H1 (cell line): ENCODE measurements around the gene ANKFN1. TPM values are rescaled to one million over a fixed set of nuclear protein-coding genes. Genes with fewer than 3 reads are reported as not detected.

ENCODE experiments used
- CTCF ChIA-PET: fragments of 300-600 bp; sonication (Branson Sonifier 250); formaldehyde crosslinking; loops from one replicate; lab custom pipeline; 2021; ENCODE audit not compliant: partially characterized antibody; lab: Charles Lee
- POLR2A ChIA-PET: fragments of 300-600 bp; sonication (Branson Sonifier 250); formaldehyde crosslinking; loops from one replicate; lab custom pipeline; 2021; ENCODE audit warnings: inconsistent platforms; ENCODE audit not compliant: partially characterized antibody; lab: Charles Lee
- DNase-seq, 2 experiments: peaks; one replicate each; pipeline versions ENCODE4 v3.0.0 to v3.0.0-alpha.2; 2010 to 2022; ENCODE audit warnings: low spot score in 2 of 2, low read depth in 1 of 2, mixed read lengths in 1 of 2
- FAIRE-seq: peaks from 2 replicates; lab custom pipeline; 2011; peaks lifted over from hg19 to GRCh38; lab: Jason Lieb, UNC
- H2AFZ ChIP-seq: 2 replicates; pipeline ENCODE4 v1.8.1; 2012; ENCODE audit warnings: low read length, inconsistent platforms
- H2AK5ac ChIP-seq: 2 replicates; pipeline ENCODE4 v1.6.1; 2013; ENCODE audit warnings: low read depth, low read length
- H2BK120ac ChIP-seq: replicated peaks from 2 replicates; pipeline ENCODE3; 2013; ENCODE audit warnings: low read depth, low read length, inconsistent platforms
- H2BK12ac ChIP-seq: 2 replicates; pipeline ENCODE4 v1.6.1; 2013; ENCODE audit warnings: low read depth, low read length
- H2BK15ac ChIP-seq: 2 replicates; pipeline ENCODE4 v1.6.1; 2013; ENCODE audit warnings: low read length
- H2BK20ac ChIP-seq: 2 replicates; pipeline ENCODE4 v1.6.1; 2013; ENCODE audit warnings: low read length
- H2BK5ac ChIP-seq: 2 replicates; pipeline ENCODE4 v1.6.1; 2013; ENCODE audit warnings: low read depth, low read length
- H3K14ac ChIP-seq: 2 replicates; pipeline ENCODE4 v1.6.1; 2013; ENCODE audit warnings: inconsistent platforms; ENCODE audit not compliant: insufficient read length
- H3K18ac ChIP-seq: 2 replicates; pipeline ENCODE4 v1.6.1; 2013; ENCODE audit warnings: low read length; ENCODE audit errors: extremely low read depth
- H3K23ac ChIP-seq: 2 replicates; pipeline ENCODE4 v1.6.1; 2013; ENCODE audit warnings: inconsistent platforms; ENCODE audit not compliant: insufficient read length
- H3K23me2 ChIP-seq: 2 replicates; pipeline ENCODE4 v1.6.1; 2013; ENCODE audit warnings: low read depth, low read length
- H3K27ac ChIP-seq: 2 replicates; pipeline ENCODE4 v1.6.1; 2011; ENCODE audit warnings: low read depth, low read length, inconsistent platforms
- H3K27me3 ChIP-seq, 4 experiments: replicated peaks in 1 of 4; 1 replicate in 1 of 4; 2 replicates in 3 of 4; pipeline versions ENCODE4 v1.6.1 to v1.8.1; 2011 to 2013; ENCODE audit warnings: low read length in 3 of 4, mild to moderate bottlenecking in 3 of 4, inconsistent platforms in 2 of 4, mixed read lengths in 2 of 4, moderate library complexity in 1 of 4; ENCODE audit not compliant: control insufficient read depth in 3 of 4, insufficient read depth in 3 of 4; ENCODE audit errors: extremely low read depth in 1 of 4
- H3K36me3 ChIP-seq, 4 experiments: 2 replicates each; pipeline versions ENCODE4 v1.6.1 to v1.8.1; 2011 to 2013; ENCODE audit warnings: mild to moderate bottlenecking in 4 of 4, low read length in 3 of 4, moderate library complexity in 2 of 4, control low read depth in 1 of 4, inconsistent platforms in 1 of 4; ENCODE audit not compliant: insufficient read depth in 4 of 4, control insufficient read depth in 2 of 4
- H3K4ac ChIP-seq: replicated peaks from 2 replicates; pipeline ENCODE3; 2013; ENCODE audit warnings: low read length, low read depth, mixed read lengths, inconsistent platforms; ENCODE audit not compliant: insufficient read length
- H3K4me1 ChIP-seq, 4 experiments: replicated peaks in 1 of 4; 1 replicate in 1 of 4; 2 replicates in 3 of 4; pipeline versions ENCODE4 v1.6.1 to v1.8.1; 2011 to 2013; ENCODE audit warnings: low read length in 3 of 4, inconsistent platforms in 2 of 4, mixed read lengths in 1 of 4; ENCODE audit not compliant: insufficient read depth in 4 of 4, control insufficient read depth in 3 of 4
- H3K4me2 ChIP-seq, 2 experiments: 2 replicates each; pipeline versions ENCODE4 v1.6.1 to v1.8.1; 2011 to 2013; ENCODE audit warnings: low read depth in 2 of 2, low read length in 2 of 2, control low read depth in 1 of 2, inconsistent platforms in 1 of 2, mild to moderate bottlenecking in 1 of 2; ENCODE audit not compliant: insufficient read depth in 1 of 2
- H3K4me3 ChIP-seq, 4 experiments: fragments of 200-600, 300-600 bp in 1 of 4; sonication (generic), shearing (Covaris generic), sonication (Bioruptor Twin) in 1 of 4; 2 replicates each; pipeline versions ENCODE4 v1.5.1 to v1.8.1; 2011 to 2016; ENCODE audit warnings: low read length in 4 of 4, low read depth in 3 of 4, control low read depth in 2 of 4, inconsistent platforms in 2 of 4, mild to moderate bottlenecking in 2 of 4, mixed read lengths in 1 of 4, moderate library complexity in 1 of 4; ENCODE audit not compliant: insufficient read depth in 2 of 4; ENCODE audit errors: extremely low read depth in 1 of 4
- H3K56ac ChIP-seq: replicated peaks from 2 replicates; pipeline ENCODE3; 2013; ENCODE audit warnings: low read depth, mild to moderate bottlenecking, mixed read lengths, low read length, inconsistent platforms; ENCODE audit not compliant: insufficient read length
- H3K79me1 ChIP-seq: 2 replicates; pipeline ENCODE4 v1.6.1; 2013; ENCODE audit warnings: low read depth, low read length, control low read depth
- H3K79me2 ChIP-seq, 2 experiments: 2 replicates each; pipeline versions ENCODE4 v1.6.1 to v1.8.1; 2012 to 2013; ENCODE audit warnings: low read length in 2 of 2, mild to moderate bottlenecking in 2 of 2, inconsistent platforms in 1 of 2; ENCODE audit not compliant: insufficient read depth in 2 of 2, control insufficient read depth in 1 of 2
- H3K9ac ChIP-seq, 4 experiments: replicated peaks in 1 of 4; 1 replicate in 1 of 4; 2 replicates in 3 of 4; pipeline versions ENCODE4 v1.6.1 to v1.8.1; 2011 to 2013; ENCODE audit warnings: low read depth in 3 of 4, low read length in 3 of 4, control low read depth in 2 of 4, mild to moderate bottlenecking in 2 of 4, moderate library complexity in 2 of 4, inconsistent platforms in 1 of 4; ENCODE audit errors: extremely low read depth in 1 of 4
- H3K9me3 ChIP-seq, 2 experiments: 2 replicates each; pipeline versions ENCODE4 v1.6.1 to v1.8.1; 2012 to 2013; ENCODE audit warnings: mild to moderate bottlenecking in 2 of 2, moderate library complexity in 2 of 2, control low read depth in 1 of 2, inconsistent platforms in 1 of 2, low read depth in 1 of 2, low read length in 1 of 2, mixed read lengths in 1 of 2; ENCODE audit not compliant: insufficient read depth in 2 of 2
- H4K20me1 ChIP-seq, 2 experiments: replicated peaks in 1 of 2; 2 replicates each; pipeline versions ENCODE3 to v1.8.1; 2011 to 2013; ENCODE audit warnings: inconsistent platforms in 2 of 2, low read length in 2 of 2, mild to moderate bottlenecking in 1 of 2; ENCODE audit not compliant: insufficient read depth in 2 of 2, control insufficient read depth in 1 of 2
- H4K5ac ChIP-seq: 2 replicates; pipeline ENCODE4 v1.6.1; 2013; ENCODE audit warnings: low read length, low read depth, mixed read lengths, inconsistent platforms; ENCODE audit not compliant: insufficient read length
- H4K8ac ChIP-seq: 2 replicates; pipeline ENCODE4 v1.8.0; 2013; ENCODE audit warnings: mild to moderate bottlenecking, moderate library complexity, low read length, inconsistent platforms; ENCODE audit not compliant: insufficient read depth; ENCODE audit errors: extremely low read depth
- H4K91ac ChIP-seq: replicated peaks from 2 replicates; pipeline ENCODE3; 2013; ENCODE audit warnings: low read length, mixed read lengths, inconsistent platforms; ENCODE audit not compliant: insufficient read length
- CBX5 ChIP-seq: fragments of 300-800, 300-1000 bp; sonication (generic); IDR thresholded peaks from 2 replicates; pipeline ENCODE4 v1.7.1; 2016; ENCODE audit warnings: antibody characterized with exemption, low read length, low read depth
- HDAC6 ChIP-seq: IDR thresholded peaks from one replicate; pipeline ENCODE4 v1.7.1; 2012; ENCODE audit warnings: low read depth, mild to moderate bottlenecking, inconsistent platforms, low read length, moderate library complexity
- JUND ChIP-seq: IDR thresholded peaks from 2 replicates; pipeline ENCODE4 v1.6.1; 2011; ENCODE audit warnings: mild to moderate bottlenecking, improper control_type of control experiment, low read length
- RXRA ChIP-seq: IDR thresholded peaks from 2 replicates; pipeline ENCODE4 v1.6.1; 2011; ENCODE audit warnings: low read depth, mild to moderate bottlenecking, low read length, moderate library complexity; ENCODE audit not compliant: insufficient read depth
- WGBS, 2 experiments: shearing (Covaris generic) in 1 of 2; methylation state at CpG; one replicate each; pipeline versions ENCODE4 v1.1.6 to v1.1.7; 2013 to 2015; ENCODE audit warnings: low lambda C conversion rate in 2 of 2, mixed read lengths in 2 of 2, inconsistent platforms in 1 of 2, low coverage in 1 of 2, missing lambda C conversion rate in 1 of 2; ENCODE audit not compliant: insufficient replicate concordance in 2 of 2, insufficient coverage in 1 of 2, insufficient read length in 1 of 2; ENCODE audit errors: extremely low coverage in 1 of 2, missing lambda C conversion rate in 1 of 2; 5-methylcytosine and 5-hydroxymethylcytosine counted together
- polyA plus RNA-seq, 7 experiments: library from polyadenylated mRNA; depleted of rRNA in 3 of 7; stranded (reverse) in 5 of 7; unstranded in 2 of 7; fragments of >200 nt in 5 of 7; fragments of 200-250 nt in 2 of 7; gene quantifications; 1 replicate in 5 of 7; 2 replicates in 1 of 7; 4 replicates in 1 of 7; pipeline versions ENCODE4 v1.2.1 to v1.2.3, GENCODE V29; 2011 to 2013; ENCODE audit warnings: missing spikeins in 2 of 7, mixed read lengths in 2 of 7
- total RNA-seq: library from RNA; stranded (reverse); fragmentation: NEBNext Ultra II Directional; extraction: Animal tissue kit (Norgen Biotek cat#: 25700); gene quantifications from 2 replicates; pipeline ENCODE4 v1.2.1, GENCODE V29; 2021

ANKFN1 gene
- total and polyA plus RNA-seq, 2 of the 8 experiments (the other 6 are each of a cell fraction or from before 2014, with no cell fraction given) = not detected

- Histone ChIP-seq H3K4me1 (no peaks in the 10 kb centered on the region), H2AK5ac (no peak overlapping the region), H2BK5ac (no peak overlapping the region), H3K23me2 (no peaks in the 10 kb centered on the region), H2BK20ac (no peak overlapping the region), H3K36me3 (no peaks in the 10 kb centered on the region), H4K8ac (no peak overlapping the region), H3K27me3 (no peaks in the 10 kb centered on the region), H2AFZ (no peak overlapping the region), H3K56ac (no peak overlapping the region), H3K18ac (no peak overlapping the region), H3K79me2 (no peaks in the 10 kb centered on the region), H4K5ac (no peak overlapping the region), H3K4ac (no peak overlapping the region), H3K23ac (no peak overlapping the region), H3K27ac (no peak overlapping the region), H2BK120ac (no peak overlapping the region), H3K4me3 (no peak overlapping the region), H3K9ac (no peak overlapping the region), H3K79me1 (no peaks in the 10 kb centered on the region), H4K91ac (no peak overlapping the region), H3K14ac (no peak overlapping the region), H4K20me1 (no peaks in the 10 kb centered on the region), H2BK15ac (no peak overlapping the region), H3K9me3 (no peaks in the 10 kb centered on the region), H2BK12ac (no peak overlapping the region), H3K4me2 (no peak overlapping the region)
- ChIA-PET POLR2A (no interaction called here), CTCF (interaction anchor here (0.7 kb wide), 1 partner anchor 30 kb away, joined by 3 read pairs; no protein-coding TSS in a partner anchor)
- DNase-seq = no peak
- no peak for FAIRE-seq
- WGBS, 2 experiments = 92% methylated on average over 1 of the region's 1 CpG; no CpG with 5 or more reads in 1 of the 2 experiments
- TF ChIP-seq JUND (no peak), CBX5 (no peak), HDAC6 (no peak), RXRA (no peak)
Measured at GRCh38 chr17:56290802-56291118, 137.5 kb downstream of the ANKFN1 start.
